ENCODE data around the gene KATNB1. TPM values are rescaled to one million over a fixed set of nuclear protein-coding genes. Genes with fewer than 3 reads are reported as not detected.

The KATNB1 gene
- total and polyA plus RNA-seq, 2 experiments from 2014 or later = 31.4 to 65.9 TPM

DNA sequence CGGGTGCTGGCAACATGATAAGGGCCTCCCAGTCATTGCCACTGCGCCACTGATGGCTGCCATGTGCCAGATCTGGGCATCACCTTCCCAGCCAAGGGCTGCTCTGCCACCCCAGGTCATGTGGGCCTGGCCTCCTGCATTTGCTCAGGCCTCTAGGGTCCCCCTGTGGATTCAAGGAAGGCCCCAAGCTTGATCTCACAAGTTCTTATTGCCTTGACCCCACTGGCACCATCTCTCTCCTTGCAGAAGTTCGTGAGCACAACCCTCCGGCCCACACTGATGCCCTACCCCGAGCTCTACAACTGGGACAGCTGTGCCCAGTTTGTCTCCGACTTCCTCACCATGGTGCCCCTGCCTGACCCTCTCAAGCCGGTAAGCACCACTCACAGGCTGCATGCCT is 35.7 kb upstream of the KATNB1 start:
- Histone ChIP-seq H3K4me3 (no peak overlapping the region), H4K20me1 (replicated peaks; ENCODE audit: insufficient read depth) (no peaks in the 10 kb centered on the region), H3F3A (replicated peaks; ENCODE audit: low read depth) (no peaks in the 10 kb centered on the region), H3K4me1 (ENCODE audit: insufficient read depth) (no peaks in the 10 kb centered on the region), H3K27ac (ENCODE audit: low read depth) (no peak overlapping the region), H2AFZ (no peak overlapping the region), H3K9me2 (ENCODE audit: insufficient read depth) (no peaks in the 10 kb centered on the region), H3K4me2 (no peak overlapping the region), H3K36me3 (ENCODE audit: insufficient read depth) (no peaks in the 10 kb centered on the region), H3K27me3 (ENCODE audit: insufficient read depth) (no peaks in the 10 kb centered on the region), H3K79me2 (replicated peaks; ENCODE audit: insufficient read depth) (no peaks in the 10 kb centered on the region)
- ATAC-seq (no peak), DNase-seq (ENCODE audit: low spot score) (no peak)
- peaks cover 2% of the 10 kb centered on the region for H3K27me3 Mint-ChIP-seq (ENCODE audit: insufficient read depth, low read depth, poor library complexity)
- no peak overlapping the region for H3K27ac Mint-ChIP-seq
- TF ChIP-seq ZNF114 (CRISPR knock-in tag; IDR thresholded peaks at IDR 0.05) = no peak
- H3K4me3 Mint-ChIP-seq = no peak overlapping the region
- H3K4me1 Mint-ChIP-seq = peaks cover 5% of the 10 kb centered on the region; the same call in 2 of the 3 replicates
- no peaks in the 10 kb centered on the region for H3K36me3 Mint-ChIP-seq (ENCODE audit: low read depth)
- no peaks in the 10 kb centered on the region; the same call in 2 of the 3 replicates for H3K9me3 Mint-ChIP-seq

DNA sequence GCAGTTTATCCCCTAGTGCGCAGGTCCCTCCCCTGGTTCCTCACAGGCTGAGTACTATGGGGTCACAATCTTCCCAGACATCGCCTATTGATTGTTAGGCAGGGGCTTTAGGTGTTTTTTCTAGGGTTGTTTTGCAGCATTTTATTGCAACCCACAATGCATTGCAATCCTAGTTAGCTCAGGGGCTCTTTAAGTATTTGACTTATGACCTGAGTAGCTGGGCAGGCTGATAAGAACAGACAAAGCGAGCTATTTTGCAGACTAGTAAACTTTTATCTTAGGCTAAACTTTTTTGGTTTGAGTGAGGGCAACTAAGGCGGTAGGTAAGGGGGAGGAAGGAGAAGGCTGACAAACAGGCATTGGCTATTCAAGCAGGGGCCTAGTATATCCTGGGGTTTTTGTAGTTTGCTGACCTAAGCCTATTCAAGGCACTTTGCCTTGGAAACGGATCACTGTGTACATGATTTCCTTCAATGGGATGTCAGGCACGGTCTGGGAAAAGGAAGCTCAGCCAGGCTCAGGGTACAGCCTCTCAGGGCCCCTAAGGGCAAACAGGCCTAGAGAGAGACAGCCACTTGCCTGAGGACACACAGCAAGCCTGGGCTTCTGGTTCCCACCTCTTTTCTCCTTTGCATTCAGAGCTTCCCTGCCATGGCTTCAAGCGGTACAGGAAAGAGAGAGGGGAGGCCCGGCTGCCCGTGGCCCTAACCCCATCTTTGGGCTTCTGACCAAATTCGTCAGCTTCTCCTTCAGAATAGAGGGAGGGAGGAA is 34.6 kb upstream of the KATNB1 start:
- Histone ChIP-seq H3K4me3 (no peak overlapping the region), H2AFZ (no peak overlapping the region), H3K4me1 (ENCODE audit: insufficient read depth) (no peaks in the 10 kb centered on the region), H4K20me1 (replicated peaks; ENCODE audit: insufficient read depth) (no peaks in the 10 kb centered on the region), H3K27me3 (ENCODE audit: insufficient read depth) (no peaks in the 10 kb centered on the region), H3K4me2 (no peak overlapping the region), H3K79me2 (replicated peaks; ENCODE audit: insufficient read depth) (no peaks in the 10 kb centered on the region), H3K27ac (ENCODE audit: low read depth) (no peak overlapping the region), H3K36me3 (ENCODE audit: insufficient read depth) (no peaks in the 10 kb centered on the region), H3K9me2 (ENCODE audit: insufficient read depth) (no peaks in the 10 kb centered on the region), H3F3A (replicated peaks; ENCODE audit: low read depth) (no peaks in the 10 kb centered on the region)
- H3K27me3 Mint-ChIP-seq (ENCODE audit: insufficient read depth, low read depth, poor library complexity) = peaks cover 2% of the 10 kb centered on the region
- TF ChIP-seq JUNB (IDR thresholded peaks at IDR 0.05; ENCODE audit: unreplicated experiment) = no peak
- TF ChIP-seq NANOG (IDR thresholded peaks at IDR 0.05; ENCODE audit: borderline replicate concordance) = no peak
- no peak for TF ChIP-seq ZNF331 (CRISPR knock-in tag; IDR thresholded peaks at IDR 0.05; ENCODE audit: low read depth)
- no peak for TF ChIP-seq ZNF114 (CRISPR knock-in tag; IDR thresholded peaks at IDR 0.05)
- no peak for TF ChIP-seq EZH2 (IDR thresholded peaks at IDR 0.05; ENCODE audit: low read depth, unreplicated experiment)
- TF ChIP-seq, protein P1, sequence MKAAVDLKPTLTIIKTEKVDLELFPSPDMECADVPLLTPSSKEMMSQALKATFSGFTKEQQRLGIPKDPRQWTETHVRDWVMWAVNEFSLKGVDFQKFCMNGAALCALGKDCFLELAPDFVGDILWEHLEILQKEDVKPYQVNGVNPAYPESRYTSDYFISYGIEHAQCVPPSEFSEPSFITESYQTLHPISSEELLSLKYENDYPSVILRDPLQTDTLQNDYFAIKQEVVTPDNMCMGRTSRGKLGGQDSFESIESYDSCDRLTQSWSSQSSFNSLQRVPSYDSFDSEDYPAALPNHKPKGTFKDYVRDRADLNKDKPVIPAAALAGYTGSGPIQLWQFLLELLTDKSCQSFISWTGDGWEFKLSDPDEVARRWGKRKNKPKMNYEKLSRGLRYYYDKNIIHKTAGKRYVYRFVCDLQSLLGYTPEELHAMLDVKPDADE (IDR thresholded peaks at IDR 0.05) = no peak
- no peak overlapping the region for H3K27ac Mint-ChIP-seq
- H3K4me1 Mint-ChIP-seq = peaks cover 5% of the 10 kb centered on the region; the same call in 2 of the 3 replicates
- no peaks in the 10 kb centered on the region; the same call in 2 of the 3 replicates for H3K9me3 Mint-ChIP-seq
- no peaks in the 10 kb centered on the region for H3K36me3 Mint-ChIP-seq (ENCODE audit: low read depth)
- ATAC-seq (no peak), DNase-seq (ENCODE audit: low spot score) (no peak)
- H3K4me3 Mint-ChIP-seq = no peak overlapping the region

DNA sequence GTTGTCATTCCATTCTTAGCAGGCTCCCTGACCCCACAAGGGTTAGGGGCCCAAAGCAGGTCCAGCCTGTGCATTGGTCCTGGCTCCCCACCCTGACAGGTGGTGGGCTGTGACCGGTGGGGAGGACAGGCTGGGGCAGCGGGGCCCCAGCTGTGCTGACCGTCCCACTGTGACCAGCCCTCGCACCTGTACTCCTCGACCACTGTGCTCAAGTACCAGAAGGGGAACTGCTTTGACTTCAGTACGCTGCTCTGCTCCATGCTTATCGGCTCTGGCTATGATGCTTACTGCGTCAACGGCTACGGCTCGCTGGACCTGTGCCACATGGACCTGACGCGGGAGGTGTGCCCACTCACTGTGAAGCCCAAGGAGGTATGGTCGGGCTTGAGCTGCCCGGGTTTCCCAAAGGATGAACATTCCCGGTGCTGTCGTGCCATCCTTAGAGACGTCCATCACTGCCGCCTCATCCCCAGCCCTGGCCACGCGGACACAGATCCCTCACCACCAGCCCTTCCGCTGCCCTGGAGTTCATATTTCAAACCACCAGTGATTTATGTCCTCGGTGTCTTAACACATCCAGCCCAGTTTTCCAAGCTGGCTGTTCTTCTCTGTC is 33.7 kb upstream of the KATNB1 start:
- H3K36me3 ChIP-seq (ENCODE audit: insufficient read depth) = no peaks in the 10 kb centered on the region
- TF ChIP-seq POLR2AphosphoS5 (IDR thresholded peaks at IDR 0.05; ENCODE audit: low read depth) (no peak), ZNF331 (CRISPR knock-in tag; IDR thresholded peaks at IDR 0.05; ENCODE audit: low read depth) (no peak), NANOG (IDR thresholded peaks at IDR 0.05; ENCODE audit: borderline replicate concordance) (no peak), STAT1 (IDR thresholded peaks at IDR 0.05; ENCODE audit: unreplicated experiment) (no peak), JUNB (IDR thresholded peaks at IDR 0.05; ENCODE audit: unreplicated experiment) (no peak)

More for the DNA sequence above, 33.7 kb upstream of the KATNB1 start:
- ATAC-seq (no peak), DNase-seq (ENCODE audit: low spot score) (no peak)
- H3K27ac ChIP-seq (ENCODE audit: low read depth) = no peak overlapping the region
- Mint-ChIP-seq H3K4me3 (no peak overlapping the region), H3K36me3 (ENCODE audit: low read depth) (no peaks in the 10 kb centered on the region), H3K27me3 (ENCODE audit: insufficient read depth, low read depth, poor library complexity) (peaks cover 2% of the 10 kb centered on the region), H3K9me3 (peaks cover 2% of the 10 kb centered on the region; the same call in 2 of the 3 replicates), H3K4me1 (peaks cover 5% of the 10 kb centered on the region; the same call in 2 of the 3 replicates), H3K27ac (no peak overlapping the region)
- H4K20me1 ChIP-seq (replicated peaks; ENCODE audit: insufficient read depth) = no peaks in the 10 kb centered on the region
- no peak overlapping the region for H3K4me2 ChIP-seq
- no peaks in the 10 kb centered on the region for H3K27me3 ChIP-seq (ENCODE audit: insufficient read depth)
- no peaks in the 10 kb centered on the region for H3K4me1 ChIP-seq (ENCODE audit: insufficient read depth)
- H3K4me3 ChIP-seq = no peak overlapping the region
- H2AFZ ChIP-seq = no peak overlapping the region
- no peaks in the 10 kb centered on the region for H3K9me2 ChIP-seq (ENCODE audit: insufficient read depth)
- no peaks in the 10 kb centered on the region for H3F3A ChIP-seq (replicated peaks; ENCODE audit: low read depth)
- no peaks in the 10 kb centered on the region for H3K79me2 ChIP-seq (replicated peaks; ENCODE audit: insufficient read depth)

All from GM23338 (cell line).